Measurements from ENCODE around the gene NIF3L1.

NIF3L1 gene, protein sequence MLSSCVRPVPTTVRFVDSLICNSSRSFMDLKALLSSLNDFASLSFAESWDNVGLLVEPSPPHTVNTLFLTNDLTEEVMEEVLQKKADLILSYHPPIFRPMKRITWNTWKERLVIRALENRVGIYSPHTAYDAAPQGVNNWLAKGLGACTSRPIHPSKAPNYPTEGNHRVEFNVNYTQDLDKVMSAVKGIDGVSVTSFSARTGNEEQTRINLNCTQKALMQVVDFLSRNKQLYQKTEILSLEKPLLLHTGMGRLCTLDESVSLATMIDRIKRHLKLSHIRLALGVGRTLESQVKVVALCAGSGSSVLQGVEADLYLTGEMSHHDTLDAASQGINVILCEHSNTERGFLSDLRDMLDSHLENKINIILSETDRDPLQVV

DNA sequence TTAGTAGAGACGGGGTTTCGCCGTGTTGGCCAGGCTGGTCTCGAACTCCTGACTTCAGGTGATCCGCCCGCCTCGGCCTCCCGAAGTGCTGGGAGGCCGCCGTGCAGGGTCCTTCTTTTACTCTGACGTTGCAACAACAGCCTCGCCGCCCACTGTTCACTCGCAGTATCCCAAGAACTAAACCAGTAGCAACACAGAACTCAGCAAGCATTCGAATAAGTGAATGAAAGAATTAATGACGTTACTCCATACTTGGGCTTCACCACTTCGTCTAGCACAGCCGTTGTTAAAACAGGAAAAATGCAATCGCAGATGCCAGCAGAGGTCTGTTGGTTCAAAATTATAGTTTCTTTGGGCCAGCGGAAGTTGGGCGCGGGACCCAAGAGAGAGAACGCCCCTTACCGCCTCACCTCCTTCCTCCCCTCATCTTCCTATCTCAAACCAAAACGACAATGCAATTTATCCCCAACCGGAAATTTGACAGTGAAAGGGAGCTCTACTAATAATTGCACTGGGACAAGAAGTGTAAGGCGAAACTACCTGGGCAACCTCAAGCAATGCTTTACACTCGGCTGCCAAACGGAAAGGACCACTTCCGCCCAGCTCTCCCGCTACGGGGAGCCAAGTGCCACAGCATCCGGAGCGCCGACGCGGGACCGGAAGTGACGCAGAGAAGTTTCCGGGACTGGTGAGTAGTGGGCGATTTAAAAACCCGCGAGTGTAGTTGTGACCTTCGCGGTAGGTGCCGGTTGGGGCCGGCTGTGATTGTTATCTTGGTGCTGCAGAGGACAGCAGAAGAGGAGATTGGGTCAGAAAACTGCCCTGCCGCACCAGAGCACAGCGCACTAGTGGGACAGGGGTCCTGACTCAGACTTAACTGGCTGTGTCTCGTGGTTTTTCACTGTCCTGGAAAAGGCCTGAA is at the start of gene NIF3L1, which contains the start of gene PPIL3:
NIF3L1 (plus strand) TSS at position 668 of the 922 bp plus-strand sequence. CDS start 2,573 bp downstream, outside the sequence.
PPIL3 (minus strand) TSS at position 374 of the 922 bp plus-strand sequence. CDS start 1,462 bp downstream, outside the sequence.
- TF ChIP-seq ZNF274 (IDR thresholded peaks at IDR 0.05; ENCODE audit: low read depth, low read length), result no peak

DNA sequence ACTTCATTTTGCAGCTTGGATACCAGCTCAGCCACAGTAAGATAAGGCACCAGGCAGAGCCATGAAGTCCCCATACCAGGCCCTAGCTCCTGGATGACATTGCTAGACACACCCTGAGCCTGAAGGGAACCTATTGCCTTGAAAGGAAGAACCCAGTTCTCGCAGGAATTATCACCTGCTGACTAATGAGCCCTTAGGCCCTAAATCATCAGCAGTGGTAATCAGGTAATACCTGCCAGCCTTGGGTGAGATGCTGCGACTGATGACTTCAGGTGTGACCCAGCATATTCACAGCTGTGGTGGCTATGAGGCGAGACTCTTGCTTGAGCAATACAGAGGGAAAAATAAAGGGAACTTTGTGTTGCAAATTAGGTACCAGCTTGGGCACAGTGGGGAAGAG is 49.7 kb upstream of the NIF3L1 start:
- TF ChIP-seq ZNF274 (IDR thresholded peaks at IDR 0.05; ENCODE audit: low read depth, low read length), result no peak
- H3K4me3 ChIP-seq (ENCODE audit: low read length), result no peak overlapping the region

More for the DNA sequence above, at the start of gene NIF3L1, which contains the start of gene PPIL3:
- peak within 1 kb of the TSS; percentile 98 for H3K4me3 ChIP-seq (ENCODE audit: low read length)

DNA sequence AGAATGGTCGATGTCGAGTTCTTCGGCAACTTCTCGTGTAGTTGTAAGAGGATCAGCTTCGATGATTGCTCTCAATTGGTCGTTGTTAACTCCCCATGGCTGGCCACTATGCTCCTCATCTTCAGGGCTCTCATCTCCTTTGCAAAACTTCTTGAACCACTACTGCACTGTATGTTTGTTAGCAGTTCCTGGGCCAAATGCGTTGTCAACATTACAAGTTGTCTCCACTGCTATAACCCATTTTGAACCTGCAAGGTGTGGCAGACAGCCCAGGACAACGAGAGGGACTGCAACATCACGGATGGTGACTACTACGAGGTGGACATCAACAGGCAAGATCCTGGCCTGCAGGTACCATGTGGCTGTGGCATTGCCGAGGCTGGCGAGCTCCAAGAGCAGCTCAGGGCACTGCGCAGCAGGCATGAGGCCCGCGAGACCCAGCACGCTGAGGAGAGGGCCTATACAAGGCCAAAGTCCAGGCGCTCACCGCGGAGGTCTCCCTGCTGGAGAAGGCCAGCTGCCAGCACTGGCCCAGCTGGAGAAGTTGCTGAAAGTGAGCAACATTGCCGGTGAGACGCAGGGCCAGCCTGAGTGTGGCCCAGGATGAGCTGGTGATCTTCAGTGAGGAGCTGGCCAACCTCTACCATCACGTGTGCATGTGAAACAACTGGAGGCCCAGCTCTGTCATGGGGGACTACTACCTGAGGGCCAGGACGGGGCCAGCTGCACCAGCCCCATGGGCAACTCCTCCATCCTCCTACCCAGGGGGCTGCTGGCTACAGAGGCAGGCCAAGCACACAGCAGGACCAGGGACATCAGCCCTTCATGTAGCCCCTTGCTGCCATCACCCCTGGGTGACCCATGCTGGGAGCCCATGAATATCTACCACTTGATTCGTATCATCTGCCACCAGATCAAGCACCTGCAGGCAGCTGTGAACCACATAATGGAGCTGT is 44.9 kb upstream of the NIF3L1 start:
- no peak overlapping the region for H3K4me3 ChIP-seq (ENCODE audit: low read length)
- no peak for TF ChIP-seq ZNF274 (IDR thresholded peaks at IDR 0.05; ENCODE audit: low read depth, low read length)

DNA sequence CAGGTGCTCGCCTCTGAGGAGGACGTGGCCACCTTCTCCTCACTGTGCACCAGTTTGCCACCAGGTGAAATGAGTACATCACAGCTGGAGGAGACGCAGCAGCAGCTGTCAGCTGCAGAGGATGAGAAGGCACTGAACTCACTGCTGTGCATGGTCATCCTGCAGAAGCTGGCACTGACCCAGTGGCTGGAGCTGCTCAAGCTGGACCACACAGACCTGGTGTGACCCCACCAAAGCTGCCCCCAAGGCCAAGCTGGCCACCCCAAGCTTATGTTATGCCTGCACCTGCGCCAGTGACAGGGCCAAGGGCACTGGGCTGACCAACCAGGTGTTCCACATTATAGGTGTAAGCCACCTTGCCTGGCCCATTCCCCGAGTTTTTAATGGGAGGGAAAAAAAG is 44.0 kb upstream of the NIF3L1 start:
- no peak overlapping the region for H3K4me3 ChIP-seq (ENCODE audit: low read length)
- TF ChIP-seq ZNF274 (IDR thresholded peaks at IDR 0.05; ENCODE audit: low read depth, low read length), result no peak

DNA sequence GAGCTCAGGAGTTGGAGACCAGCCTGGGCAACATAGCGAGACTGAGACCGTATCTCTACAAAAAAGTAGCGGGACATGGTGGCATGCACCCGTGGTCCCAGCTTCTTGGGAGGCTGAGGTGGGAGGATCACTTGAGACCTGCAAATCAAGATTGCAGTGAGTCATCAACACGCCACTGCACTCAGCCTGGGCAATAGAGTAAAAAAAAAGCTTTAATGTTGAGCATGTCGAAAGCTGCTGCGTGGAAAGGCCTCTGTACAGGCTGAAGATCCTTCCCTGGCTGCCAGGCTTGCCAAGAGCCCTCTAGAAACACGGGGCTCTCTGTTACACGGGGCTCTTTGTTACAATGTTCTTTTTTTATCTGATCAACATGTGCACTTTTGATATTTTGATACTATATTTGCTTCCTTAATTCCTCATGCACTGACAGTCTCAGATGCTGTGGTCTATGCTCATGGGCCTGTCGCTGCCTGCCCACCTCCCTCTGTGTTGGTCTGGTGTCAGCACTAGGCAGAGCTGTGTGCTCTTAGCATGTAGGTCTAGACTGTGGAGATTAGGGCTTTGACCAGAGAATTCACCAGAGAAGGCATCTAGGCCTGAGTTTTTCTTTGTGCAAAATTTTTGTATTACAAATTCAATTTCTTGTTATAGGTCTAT is 43.4 kb upstream of the NIF3L1 start:
- no peak for TF ChIP-seq ZNF274 (IDR thresholded peaks at IDR 0.05; ENCODE audit: low read depth, low read length)
- no peak overlapping the region for H3K4me3 ChIP-seq (ENCODE audit: low read length)

DNA sequence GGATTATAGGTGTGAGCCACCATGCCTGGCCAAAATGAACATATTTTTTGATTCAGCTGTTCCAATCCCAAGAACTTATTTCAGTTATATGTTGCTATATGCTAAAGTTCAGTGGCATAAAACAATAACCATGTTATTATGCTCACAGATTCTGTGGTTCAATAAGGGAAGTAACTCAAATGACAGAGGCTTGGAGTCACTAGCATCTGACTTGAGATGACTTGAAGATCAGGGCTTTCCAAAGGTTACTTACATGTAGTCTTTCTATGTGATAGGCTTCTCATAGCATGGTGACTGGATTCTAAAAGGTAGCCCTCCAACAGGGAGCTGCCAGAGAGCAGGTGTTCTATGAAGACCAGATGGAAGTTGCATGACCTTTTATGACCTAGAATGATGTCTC is 41.9 kb upstream of the NIF3L1 start:
- no peak for TF ChIP-seq ZNF274 (IDR thresholded peaks at IDR 0.05; ENCODE audit: low read depth, low read length)
- H3K4me3 ChIP-seq (ENCODE audit: low read length), result no peak overlapping the region

DNA sequence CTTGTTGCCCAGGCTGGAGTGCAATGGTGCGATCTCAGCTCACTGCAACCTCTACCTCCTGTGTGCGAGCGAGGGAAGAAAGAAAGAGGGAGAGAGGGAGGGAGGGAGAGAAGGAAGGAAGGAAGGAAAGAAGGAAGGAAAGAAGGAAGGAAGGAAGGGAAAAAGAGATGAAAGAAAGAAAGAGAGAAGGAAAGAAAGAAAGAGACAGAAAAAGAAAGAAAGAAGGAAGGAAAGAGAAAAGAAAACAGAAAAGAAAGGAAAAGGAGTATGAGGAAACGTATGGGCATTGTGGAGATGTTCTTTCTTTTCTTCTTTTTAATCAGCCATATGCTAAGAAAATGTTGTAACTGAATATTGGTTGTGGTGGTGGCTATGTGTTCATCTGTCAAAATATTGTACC is 41.2 kb upstream of the NIF3L1 start:
- TF ChIP-seq ZNF274 (IDR thresholded peaks at IDR 0.05; ENCODE audit: low read depth, low read length), result no peak
- no peak overlapping the region for H3K4me3 ChIP-seq (ENCODE audit: low read length)

DNA sequence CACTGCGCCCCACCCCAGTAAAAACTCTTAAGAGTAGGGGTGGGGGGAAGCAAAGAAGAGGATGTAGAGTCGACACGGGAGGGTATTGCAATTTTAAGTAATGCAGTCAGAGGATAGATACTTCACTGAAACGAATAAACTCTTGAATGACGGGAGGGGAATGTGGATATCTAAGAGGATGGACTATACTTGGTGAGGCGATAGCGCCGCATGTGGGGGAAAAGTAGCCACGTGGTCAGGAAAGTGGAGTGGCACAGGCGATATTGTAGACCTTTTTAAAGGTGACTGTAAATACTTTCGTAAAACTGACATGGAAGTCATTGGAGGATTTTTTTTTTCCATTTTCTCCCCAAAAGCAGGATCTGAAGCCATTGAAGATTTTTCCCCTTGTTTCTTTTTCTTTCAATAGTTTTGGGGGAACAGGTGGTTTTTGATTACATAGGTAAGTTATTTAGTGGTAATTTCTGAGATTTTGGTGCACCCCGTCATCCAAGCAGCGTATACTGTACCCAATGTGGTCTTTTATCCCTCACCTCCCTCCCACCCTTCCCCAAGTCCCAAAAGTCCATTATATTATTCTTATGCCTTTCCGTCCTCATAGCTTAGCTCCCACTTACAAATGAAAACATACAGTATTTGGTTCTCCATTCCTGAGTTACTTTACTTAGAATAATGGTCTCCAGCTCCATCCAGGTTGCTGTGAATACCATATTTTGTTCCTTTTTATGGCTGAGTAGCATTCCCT is 38.5 kb upstream of the NIF3L1 start:
- TF ChIP-seq ZNF274 (IDR thresholded peaks at IDR 0.05; ENCODE audit: low read depth, low read length), result no peak
- H3K4me3 ChIP-seq (ENCODE audit: low read length), result no peak overlapping the region

DNA sequence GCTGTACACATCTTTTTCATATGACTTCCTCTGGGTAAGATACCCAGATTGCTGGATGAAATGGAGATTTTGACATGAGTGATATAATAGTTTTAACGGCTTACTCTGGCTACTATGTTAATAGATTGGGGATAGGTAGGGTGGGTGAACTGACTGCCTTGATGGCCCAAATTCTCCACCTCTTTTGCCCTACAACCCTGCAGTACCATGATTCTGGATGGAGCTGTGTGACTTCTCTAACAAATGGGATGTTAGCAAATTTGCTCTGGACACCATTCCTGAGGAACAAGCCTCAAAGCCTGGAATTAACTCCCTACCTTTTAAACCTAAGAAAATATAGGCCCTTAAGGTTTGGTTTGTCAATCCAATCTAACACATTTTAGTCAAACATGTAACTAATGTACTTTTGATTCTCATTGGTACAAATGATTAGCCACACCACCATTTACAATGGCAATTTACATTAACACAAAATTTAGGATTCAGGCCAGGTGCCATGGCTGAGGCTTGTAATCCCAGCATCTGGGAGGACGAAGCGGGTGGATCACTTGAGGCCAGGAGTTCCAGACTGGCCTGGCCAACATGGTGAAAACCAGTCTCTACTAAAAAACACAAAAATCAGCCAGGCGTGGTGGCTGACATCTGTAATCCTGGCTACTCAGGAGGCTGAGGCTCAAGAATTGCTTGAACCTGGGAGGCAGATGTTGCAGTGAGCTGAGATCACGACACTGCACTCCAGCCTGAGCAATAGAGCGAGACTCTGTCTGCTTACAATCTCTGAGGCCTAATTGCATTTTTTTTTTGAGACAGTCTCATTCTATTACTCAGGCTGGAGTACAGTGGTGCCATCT is 37.5 kb upstream of the NIF3L1 start:
- no peak for TF ChIP-seq ZNF274 (IDR thresholded peaks at IDR 0.05; ENCODE audit: low read depth, low read length)

DNA sequence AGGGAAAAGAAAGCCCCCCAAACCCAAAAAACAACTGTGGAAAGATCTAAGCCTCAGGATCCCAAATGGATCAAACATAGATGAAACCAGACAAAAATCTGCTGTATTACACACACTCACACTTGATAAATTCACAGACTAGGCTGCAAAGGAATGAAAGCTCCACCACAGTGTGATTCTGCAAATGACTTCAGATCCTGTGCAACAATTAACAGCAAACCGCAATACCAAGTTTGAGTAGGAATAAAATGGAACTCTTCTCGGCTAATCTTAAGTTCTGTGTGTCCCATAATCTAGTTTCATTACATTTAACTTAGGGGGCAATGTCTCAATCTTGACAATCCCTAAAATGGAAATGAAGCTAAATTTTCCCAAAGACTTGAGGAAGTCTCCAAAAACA is 36.6 kb upstream of the NIF3L1 start:
- no peak for TF ChIP-seq ZNF274 (IDR thresholded peaks at IDR 0.05; ENCODE audit: low read depth, low read length)

More for the DNA sequence above, 37.5 kb upstream of the NIF3L1 start:
- no peak overlapping the region for H3K4me3 ChIP-seq (ENCODE audit: low read length)

DNA sequence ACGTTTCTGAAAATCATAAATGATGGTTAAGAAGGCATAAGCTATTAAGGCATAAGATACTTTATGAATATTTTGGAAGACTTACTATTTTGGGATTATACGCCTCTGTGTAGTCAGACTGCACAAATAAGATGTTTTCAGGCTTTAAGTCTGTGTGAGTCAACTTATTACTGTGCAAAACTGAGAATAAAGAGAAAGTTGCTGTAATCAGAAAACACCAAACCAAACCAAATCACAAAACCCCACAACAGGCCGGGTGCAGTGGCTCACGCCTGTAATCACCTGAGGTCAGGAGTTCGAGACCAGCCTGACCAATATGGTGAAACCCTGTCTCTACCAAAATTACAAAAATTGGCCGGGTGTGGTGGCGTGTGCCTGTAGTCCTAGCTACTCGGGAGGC is 32.4 kb upstream of the NIF3L1 start:
- TF ChIP-seq ZNF274 (IDR thresholded peaks at IDR 0.05; ENCODE audit: low read depth, low read length), result no peak
- no peak overlapping the region for H3K4me3 ChIP-seq (ENCODE audit: low read length)

More for the DNA sequence above, 36.6 kb upstream of the NIF3L1 start:
- H3K4me3 ChIP-seq (ENCODE audit: low read length), result no peak overlapping the region

All from GM08714 (cell line).